ENCODE results near the gene CPM. TPM values are rescaled to one million over a fixed set of nuclear protein-coding genes. Genes with fewer than 3 reads are reported as not detected.

The CPM gene
- total RNA-seq = 100 to 1,000 TPM in 1 of 3 donors, 10 to 100 TPM in 2; 55.3 to 101 (median 56.2) TPM

DNA sequence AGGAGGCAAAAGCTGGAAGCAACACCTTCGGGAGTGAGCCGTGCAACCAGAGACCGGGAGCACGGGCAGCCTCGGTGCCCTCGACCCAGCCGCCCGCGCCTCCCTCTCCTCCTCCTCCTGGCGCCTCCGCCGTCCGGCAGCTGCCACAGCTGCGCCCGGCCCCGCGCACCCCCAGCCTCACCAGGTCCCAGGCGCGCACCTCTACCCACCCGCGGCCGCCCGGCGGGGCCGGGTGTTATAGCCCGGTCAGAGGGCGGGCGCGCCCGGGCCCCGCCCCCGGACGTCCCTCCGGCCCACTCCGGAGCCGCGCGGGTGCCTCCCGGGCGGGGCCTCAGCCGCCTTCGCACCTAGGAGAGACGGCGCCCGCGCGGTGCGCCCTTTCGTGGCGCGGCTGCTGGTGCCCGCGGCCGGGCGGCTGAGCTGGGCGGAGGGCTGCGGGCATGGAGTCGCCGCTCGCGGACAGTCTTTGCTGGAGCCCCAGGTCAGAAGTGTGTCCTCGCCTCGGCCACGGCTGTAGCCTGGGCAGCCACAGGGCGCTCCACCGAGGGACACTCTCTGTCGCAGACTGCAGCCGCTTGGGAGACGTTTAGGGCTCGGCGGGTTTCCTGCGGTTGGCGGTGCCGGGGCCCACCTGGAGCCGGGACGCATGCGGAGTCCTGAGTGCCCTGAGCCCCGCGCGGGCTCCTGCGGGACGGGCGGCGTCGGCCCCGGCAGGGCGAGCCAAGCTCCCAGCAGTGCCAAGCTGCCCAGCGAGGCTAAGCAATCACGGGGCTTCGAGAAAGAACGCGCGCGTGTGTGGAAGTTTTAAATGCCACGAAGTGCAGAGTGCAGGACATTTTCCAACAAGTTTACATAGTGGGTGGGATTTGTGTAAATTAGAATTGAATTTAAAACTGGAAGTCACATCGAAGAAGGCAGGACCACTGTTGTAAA is at the start of gene CPM:
TSS of gene CPM (minus strand) at position 211 of the 933 bp plus-strand sequence. CDS start 334 bp downstream, outside the sequence.
- Mint-ChIP-seq H3K4me3 (peak within 1 kb of the TSS; percentile 90), H3K36me3 (ENCODE audit: insufficient read depth) (peaks cover 5% of the 10 kb centered on the region), H3K4me1 (ENCODE audit: low read depth) (peaks cover 7% of the 10 kb centered on the region), H3K9me3 (no peaks in the 10 kb centered on the region), H3K27me3 (ENCODE audit: low read depth) (peaks cover 12% of the 10 kb centered on the region)
- DNase-seq (peak; percentile 58), ATAC-seq (peak; percentile 98)

- Mint-ChIP-seq H3K9me3 (peaks cover 11% of the 10 kb centered on the region), H3K27me3 (ENCODE audit: low read depth) (no peaks in the 10 kb centered on the region), H3K36me3 (ENCODE audit: insufficient read depth) (no peaks in the 10 kb centered on the region), H3K4me1 (ENCODE audit: low read depth) (no peaks in the 10 kb centered on the region), H3K4me3 (no peak overlapping the region)
- DNase-seq = no peak
- ATAC-seq = no peak
Measured at GRCh38 chr12:68981516-68981915, 48.5 kb upstream of the CPM start.

- Mint-ChIP-seq H3K4me1 (ENCODE audit: low read depth) (no peaks in the 10 kb centered on the region), H3K27me3 (ENCODE audit: low read depth) (no peaks in the 10 kb centered on the region), H3K4me3 (no peak overlapping the region), H3K36me3 (ENCODE audit: insufficient read depth) (no peaks in the 10 kb centered on the region), H3K9me3 (peaks cover 11% of the 10 kb centered on the region)
- ATAC-seq (no peak), DNase-seq (no peak)
Measured at GRCh38 chr12:68980476-68981212, 47.7 kb upstream of the CPM start.

DNA sequence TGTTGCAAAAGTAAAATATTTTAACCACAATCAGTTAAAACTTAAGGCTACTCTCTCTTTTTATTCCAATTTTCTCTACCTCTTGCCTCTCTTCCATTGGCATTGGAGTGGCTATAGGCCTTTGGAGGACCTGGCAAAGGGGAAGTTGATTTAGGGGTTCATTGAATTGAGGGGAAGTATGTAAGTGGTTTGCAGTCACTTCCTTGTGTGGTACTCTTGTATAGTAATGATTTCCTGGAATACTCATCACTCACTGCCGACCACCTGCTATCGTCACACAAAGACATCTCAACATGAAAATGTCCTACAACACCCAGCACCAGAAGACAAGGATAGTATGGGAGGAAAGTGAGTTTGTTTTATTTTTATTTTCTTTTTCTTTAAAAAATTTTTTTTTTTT is 45.7 kb upstream of the CPM start:
- Mint-ChIP-seq H3K9me3 (peaks cover 11% of the 10 kb centered on the region), H3K4me3 (no peak overlapping the region), H3K36me3 (ENCODE audit: insufficient read depth) (no peaks in the 10 kb centered on the region), H3K27me3 (ENCODE audit: low read depth) (no peaks in the 10 kb centered on the region), H3K4me1 (ENCODE audit: low read depth) (no peaks in the 10 kb centered on the region)
- DNase-seq = no peak
- no peak for ATAC-seq

DNA sequence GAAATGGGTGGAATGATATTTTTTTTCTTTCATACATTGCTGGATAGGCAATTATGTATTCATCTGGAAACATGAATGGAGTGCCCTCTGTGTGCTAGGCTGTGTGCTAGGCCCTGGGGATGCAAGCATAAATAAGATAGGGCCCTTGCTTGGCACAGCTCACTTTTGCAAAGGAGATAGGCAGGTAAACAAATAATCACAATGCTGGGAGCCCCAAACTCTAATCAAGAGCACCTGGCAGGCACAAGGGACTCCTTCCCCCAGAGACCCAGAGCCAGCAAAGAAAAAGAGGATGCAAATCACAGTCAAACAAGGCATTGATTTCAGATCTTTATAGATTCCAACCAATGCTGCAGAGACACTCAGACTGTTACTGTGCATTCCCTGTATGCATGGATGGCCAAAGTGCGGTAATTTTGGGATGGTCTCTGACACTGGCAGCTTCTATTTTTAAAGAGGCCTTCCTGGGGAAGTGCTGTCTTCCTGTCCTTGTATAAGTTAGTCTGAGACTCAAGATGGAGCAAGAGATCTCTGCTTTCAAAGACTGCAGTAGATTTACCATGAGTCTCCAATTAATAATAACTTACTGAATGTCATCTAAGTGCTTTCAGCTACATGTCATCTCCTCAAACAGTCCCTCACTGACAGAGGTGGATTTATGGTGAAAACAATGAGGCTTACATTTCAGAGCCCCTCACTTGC is 45.1 kb upstream of the CPM start:
- Mint-ChIP-seq H3K27me3 (ENCODE audit: low read depth) (no peaks in the 10 kb centered on the region), H3K36me3 (ENCODE audit: insufficient read depth) (no peaks in the 10 kb centered on the region), H3K9me3 (peaks cover 5% of the 10 kb centered on the region), H3K4me3 (no peak overlapping the region), H3K4me1 (ENCODE audit: low read depth) (no peaks in the 10 kb centered on the region)
- DNase-seq (no peak), ATAC-seq (no peak)

DNA sequence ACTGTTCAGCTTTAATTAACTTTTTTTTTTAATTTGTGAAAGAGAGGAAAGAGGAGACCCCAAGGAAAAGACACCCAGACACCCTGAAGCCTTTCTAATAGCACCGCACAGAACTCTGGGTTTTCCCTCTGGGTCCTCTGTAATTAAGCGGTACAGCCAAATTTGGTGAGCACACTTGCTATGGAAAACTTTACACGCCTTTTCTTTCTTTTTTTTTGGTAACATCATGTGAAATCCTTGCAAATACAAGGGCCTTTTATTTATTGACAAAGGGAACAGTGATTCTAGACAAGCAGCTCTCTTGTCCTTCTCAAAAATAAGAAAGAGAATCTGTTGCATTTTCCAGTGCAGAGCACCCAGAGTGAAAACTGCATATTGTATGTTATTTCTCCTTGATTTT is 44.4 kb upstream of the CPM start:
- no peak for DNase-seq
- Mint-ChIP-seq H3K4me1 (ENCODE audit: low read depth) (no peaks in the 10 kb centered on the region), H3K9me3 (no peaks in the 10 kb centered on the region), H3K36me3 (ENCODE audit: insufficient read depth) (no peaks in the 10 kb centered on the region), H3K4me3 (no peak overlapping the region), H3K27me3 (ENCODE audit: low read depth) (no peaks in the 10 kb centered on the region)
- ATAC-seq = no peak

DNA sequence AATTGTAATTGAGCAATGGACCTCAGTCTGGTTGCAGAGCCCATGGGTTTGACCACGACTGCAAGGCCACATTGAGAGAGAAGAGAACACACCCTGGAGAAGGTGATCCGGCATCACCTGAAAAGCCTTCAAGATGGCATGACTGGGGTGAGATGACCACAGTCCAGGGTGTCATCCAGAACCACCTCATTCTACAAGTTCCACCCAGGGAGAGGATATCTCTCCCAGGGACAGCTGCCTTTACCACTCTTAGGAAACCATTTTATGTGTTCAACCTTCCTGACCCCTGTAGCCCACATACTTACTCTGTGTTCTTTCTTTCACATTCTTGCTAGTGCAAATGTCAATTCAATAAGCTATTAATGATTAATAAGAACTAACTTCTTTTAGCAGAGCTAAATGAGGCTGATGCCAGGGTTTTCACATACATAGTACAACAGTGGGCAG is 43.4 kb upstream of the CPM start:
- H3K4me1 Mint-ChIP-seq (ENCODE audit: low read depth) = no peaks in the 10 kb centered on the region
- no peak for DNase-seq
- H3K27me3 Mint-ChIP-seq (ENCODE audit: low read depth) = no peaks in the 10 kb centered on the region
- H3K4me3 Mint-ChIP-seq = no peak overlapping the region
- ATAC-seq = no peak
- H3K9me3 Mint-ChIP-seq = no peaks in the 10 kb centered on the region
- H3K36me3 Mint-ChIP-seq (ENCODE audit: insufficient read depth) = no peaks in the 10 kb centered on the region

DNA sequence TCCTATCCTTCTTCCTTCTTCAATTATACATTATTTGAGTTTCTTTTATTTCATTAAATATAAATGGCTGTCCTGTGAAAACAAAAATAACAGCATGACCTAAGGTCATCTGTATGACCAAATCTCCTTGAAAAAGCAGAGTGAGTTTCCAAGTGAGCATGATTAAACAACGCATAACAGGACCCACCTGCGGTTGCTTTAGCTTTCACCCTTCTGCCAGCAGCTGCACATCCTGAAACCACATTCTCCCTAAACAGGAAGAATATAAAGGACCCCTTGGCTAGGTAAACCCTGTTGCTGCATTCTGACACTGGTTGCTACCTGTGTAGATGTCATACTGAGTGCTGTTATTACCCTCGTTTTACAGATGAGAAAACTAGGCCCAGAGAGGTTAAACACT is 42.8 kb upstream of the CPM start:
- Mint-ChIP-seq H3K9me3 (no peaks in the 10 kb centered on the region), H3K36me3 (ENCODE audit: insufficient read depth) (no peaks in the 10 kb centered on the region), H3K4me3 (no peak overlapping the region), H3K27me3 (ENCODE audit: low read depth) (no peaks in the 10 kb centered on the region), H3K4me1 (ENCODE audit: low read depth) (no peaks in the 10 kb centered on the region)
- DNase-seq (no peak), ATAC-seq (no peak)

DNA sequence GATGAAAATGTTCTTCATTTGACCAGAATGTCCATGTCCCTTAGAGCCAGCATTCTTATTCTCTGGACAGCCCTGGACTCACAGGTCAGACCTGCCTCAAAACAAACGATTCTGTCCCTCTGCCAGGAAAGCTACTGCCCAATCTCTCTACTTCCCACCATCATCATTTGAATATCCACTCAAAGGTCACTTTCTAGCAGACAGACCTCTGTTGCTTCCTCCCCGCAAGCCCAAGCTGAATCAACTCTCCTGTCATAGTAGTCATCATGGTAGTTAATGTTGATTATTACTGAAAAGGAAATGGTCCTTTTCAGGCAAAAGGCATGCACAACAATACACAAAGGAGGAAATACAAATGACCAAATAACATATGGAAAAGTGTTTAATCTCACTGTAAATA is 39.6 kb upstream of the CPM start:
- H3K4me3 Mint-ChIP-seq = no peak overlapping the region
- ATAC-seq = no peak
- no peaks in the 10 kb centered on the region for H3K27me3 Mint-ChIP-seq (ENCODE audit: low read depth)
- H3K36me3 Mint-ChIP-seq (ENCODE audit: insufficient read depth) = no peaks in the 10 kb centered on the region
- H3K9me3 Mint-ChIP-seq = no peaks in the 10 kb centered on the region
- H3K4me1 Mint-ChIP-seq (ENCODE audit: low read depth) = no peaks in the 10 kb centered on the region
- no peak for DNase-seq

DNA sequence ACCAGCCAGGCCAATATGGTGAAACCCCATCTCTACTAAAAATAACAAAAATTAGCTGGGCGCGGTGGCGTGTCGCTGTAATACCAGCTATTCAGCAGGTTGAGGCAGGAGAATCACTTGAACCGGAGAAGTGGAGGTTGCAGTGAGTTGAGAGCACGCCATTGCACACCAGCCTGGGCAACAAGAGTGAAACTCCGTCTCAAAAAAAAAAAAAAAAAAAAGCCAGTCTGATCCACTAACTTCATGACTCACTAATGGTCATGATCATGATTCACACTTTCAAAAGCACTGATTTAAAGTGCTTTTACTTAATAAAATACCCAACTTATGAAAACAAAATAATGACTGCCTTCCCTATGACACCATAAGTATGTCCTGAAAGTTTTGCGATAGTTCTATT is 38.4 kb upstream of the CPM start:
- Mint-ChIP-seq H3K4me3 (no peak overlapping the region), H3K36me3 (ENCODE audit: insufficient read depth) (no peaks in the 10 kb centered on the region), H3K9me3 (no peaks in the 10 kb centered on the region), H3K27me3 (ENCODE audit: low read depth) (no peaks in the 10 kb centered on the region), H3K4me1 (ENCODE audit: low read depth) (no peaks in the 10 kb centered on the region)
- ATAC-seq = no peak
- DNase-seq = no peak

DNA sequence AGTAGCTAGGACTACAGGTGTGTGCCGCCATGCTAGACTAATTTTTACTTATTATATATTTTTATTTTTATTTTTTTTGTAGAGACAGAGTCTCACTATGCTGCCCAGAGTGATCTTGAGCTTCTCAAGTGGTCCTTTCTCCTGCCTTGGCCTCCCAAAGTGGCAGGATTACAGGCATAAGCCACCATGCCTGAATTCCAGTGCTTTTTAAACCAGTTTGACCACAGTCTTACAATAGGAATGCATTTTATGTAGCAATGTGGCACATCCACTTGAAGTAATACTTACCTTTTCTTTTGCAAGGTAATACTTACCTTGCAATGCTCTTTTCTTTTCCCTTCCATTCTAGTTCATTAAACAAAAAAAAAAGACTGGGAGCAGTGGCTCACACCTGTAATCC is 38.0 kb upstream of the CPM start:
- Mint-ChIP-seq H3K4me1 (ENCODE audit: low read depth) (no peaks in the 10 kb centered on the region), H3K36me3 (ENCODE audit: insufficient read depth) (no peaks in the 10 kb centered on the region), H3K27me3 (ENCODE audit: low read depth) (no peaks in the 10 kb centered on the region), H3K9me3 (no peaks in the 10 kb centered on the region), H3K4me3 (no peak overlapping the region)
- DNase-seq (no peak), ATAC-seq (no peak)

DNA sequence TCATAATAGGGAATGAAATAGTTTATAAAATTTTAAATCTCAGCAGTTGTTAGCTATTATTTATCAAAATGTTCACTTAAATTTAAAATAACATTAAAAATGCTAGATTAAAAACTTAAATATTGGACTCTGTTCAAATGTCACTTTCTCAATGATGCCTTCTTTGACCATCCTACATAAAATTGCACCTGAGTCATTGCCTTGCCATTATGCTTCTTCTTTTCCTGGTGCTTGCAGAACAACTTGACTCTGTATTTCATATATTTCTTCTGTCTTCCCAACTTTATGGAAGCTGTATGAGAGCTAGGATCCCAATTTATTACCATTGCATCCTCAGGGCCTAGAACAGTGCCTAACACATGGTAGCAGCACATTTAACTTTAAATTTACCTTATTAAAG is 37.3 kb upstream of the CPM start:
- ATAC-seq = no peak
- no peak overlapping the region for H3K4me3 Mint-ChIP-seq
- DNase-seq = no peak
- H3K27me3 Mint-ChIP-seq (ENCODE audit: low read depth) = no peaks in the 10 kb centered on the region
- H3K9me3 Mint-ChIP-seq = peaks cover under 1% of the 10 kb centered on the region
- H3K36me3 Mint-ChIP-seq (ENCODE audit: insufficient read depth) = no peaks in the 10 kb centered on the region
- H3K4me1 Mint-ChIP-seq (ENCODE audit: low read depth) = peaks cover under 1% of the 10 kb centered on the region

DNA sequence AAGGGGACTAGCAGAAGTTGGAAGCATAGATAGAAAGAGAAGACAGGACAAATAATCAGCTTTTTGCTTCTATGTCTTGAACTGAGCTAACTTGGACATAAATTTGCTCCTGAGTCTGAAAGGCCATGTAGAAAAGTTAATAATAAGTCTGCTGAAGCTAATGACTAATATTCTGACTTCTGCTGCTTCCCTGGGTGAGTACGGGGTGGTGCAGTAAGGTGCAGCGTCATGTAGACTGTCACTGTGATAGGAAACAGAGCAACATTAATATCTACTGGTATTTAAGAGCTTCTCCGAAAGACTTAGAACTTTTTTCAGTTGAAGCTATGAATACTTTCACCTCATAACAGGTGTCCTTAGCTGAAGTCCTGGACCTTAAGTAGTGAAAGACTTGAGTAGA is 34.1 kb upstream of the CPM start:
- no peak overlapping the region for H3K4me3 Mint-ChIP-seq
- H3K9me3 Mint-ChIP-seq = peaks cover 7% of the 10 kb centered on the region
- DNase-seq = no peak
- no peaks in the 10 kb centered on the region for H3K27me3 Mint-ChIP-seq (ENCODE audit: low read depth)
- no peaks in the 10 kb centered on the region for H3K36me3 Mint-ChIP-seq (ENCODE audit: insufficient read depth)
- H3K4me1 Mint-ChIP-seq (ENCODE audit: low read depth) = peaks cover 29% of the 10 kb centered on the region
- ATAC-seq = no peak

Measured in activated T-cell treated with anti-CD3 and anti-CD28 coated beads, Interleukin-2, amount 50 U/mL, for 4 hours (primary cell).